ENCODE measurements around the gene ABCD4.

GRCh38 chr14:74350928-74351323 lies 48.2 kb upstream of the ABCD4 start:
- TF ChIP-seq, protein P1, sequence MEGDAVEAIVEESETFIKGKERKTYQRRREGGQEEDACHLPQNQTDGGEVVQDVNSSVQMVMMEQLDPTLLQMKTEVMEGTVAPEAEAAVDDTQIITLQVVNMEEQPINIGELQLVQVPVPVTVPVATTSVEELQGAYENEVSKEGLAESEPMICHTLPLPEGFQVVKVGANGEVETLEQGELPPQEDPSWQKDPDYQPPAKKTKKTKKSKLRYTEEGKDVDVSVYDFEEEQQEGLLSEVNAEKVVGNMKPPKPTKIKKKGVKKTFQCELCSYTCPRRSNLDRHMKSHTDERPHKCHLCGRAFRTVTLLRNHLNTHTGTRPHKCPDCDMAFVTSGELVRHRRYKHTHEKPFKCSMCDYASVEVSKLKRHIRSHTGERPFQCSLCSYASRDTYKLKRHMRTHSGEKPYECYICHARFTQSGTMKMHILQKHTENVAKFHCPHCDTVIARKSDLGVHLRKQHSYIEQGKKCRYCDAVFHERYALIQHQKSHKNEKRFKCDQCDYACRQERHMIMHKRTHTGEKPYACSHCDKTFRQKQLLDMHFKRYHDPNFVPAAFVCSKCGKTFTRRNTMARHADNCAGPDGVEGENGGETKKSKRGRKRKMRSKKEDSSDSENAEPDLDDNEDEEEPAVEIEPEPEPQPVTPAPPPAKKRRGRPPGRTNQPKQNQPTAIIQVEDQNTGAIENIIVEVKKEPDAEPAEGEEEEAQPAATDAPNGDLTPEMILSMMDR (IDR thresholded peaks at IDR 0.05), result no peak
- TF ChIP-seq POLR2AphosphoS5 (IDR thresholded peaks at IDR 0.05), result no peak
- no peak for TF ChIP-seq POLR2A (IDR thresholded peaks at IDR 0.05)
